GM19023 (cell line): ENCODE measurements around the gene ELFN1.

Experiments used
- ATAC-seq: cut with Tn5 transposase; IDR thresholded peaks from one replicate; pipeline ENCODE4 v1.9.1; 2021; ENCODE audit warnings: mild to moderate bottlenecking, moderate library complexity; ENCODE audit not compliant: unreplicated experiment

ELFN1 gene

GRCh38 chr7:1662767-1663166 is 7.3 kb upstream of the ELFN1 start:
- no peak for ATAC-seq

DNA sequence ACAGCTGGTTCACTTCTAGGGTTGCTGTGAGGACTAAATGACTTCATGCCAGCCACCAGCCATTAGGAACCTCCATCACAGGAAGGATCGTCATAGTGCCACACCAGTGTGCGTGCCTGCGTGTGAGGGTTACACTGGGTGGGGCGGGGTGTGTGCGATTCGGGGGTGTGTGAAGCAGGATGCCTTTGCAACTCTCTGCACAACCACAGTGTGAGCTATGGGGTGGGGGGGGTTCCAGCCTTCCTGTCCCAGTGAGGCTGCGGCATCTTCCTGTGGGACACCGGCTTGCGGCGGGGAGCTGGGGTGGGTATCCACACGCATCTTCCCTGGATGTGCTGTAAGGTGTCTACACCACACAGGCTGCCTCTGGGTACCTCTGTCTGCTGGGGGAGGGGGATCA is 6.9 kb upstream of the ELFN1 start:
- no peak for ATAC-seq

DNA sequence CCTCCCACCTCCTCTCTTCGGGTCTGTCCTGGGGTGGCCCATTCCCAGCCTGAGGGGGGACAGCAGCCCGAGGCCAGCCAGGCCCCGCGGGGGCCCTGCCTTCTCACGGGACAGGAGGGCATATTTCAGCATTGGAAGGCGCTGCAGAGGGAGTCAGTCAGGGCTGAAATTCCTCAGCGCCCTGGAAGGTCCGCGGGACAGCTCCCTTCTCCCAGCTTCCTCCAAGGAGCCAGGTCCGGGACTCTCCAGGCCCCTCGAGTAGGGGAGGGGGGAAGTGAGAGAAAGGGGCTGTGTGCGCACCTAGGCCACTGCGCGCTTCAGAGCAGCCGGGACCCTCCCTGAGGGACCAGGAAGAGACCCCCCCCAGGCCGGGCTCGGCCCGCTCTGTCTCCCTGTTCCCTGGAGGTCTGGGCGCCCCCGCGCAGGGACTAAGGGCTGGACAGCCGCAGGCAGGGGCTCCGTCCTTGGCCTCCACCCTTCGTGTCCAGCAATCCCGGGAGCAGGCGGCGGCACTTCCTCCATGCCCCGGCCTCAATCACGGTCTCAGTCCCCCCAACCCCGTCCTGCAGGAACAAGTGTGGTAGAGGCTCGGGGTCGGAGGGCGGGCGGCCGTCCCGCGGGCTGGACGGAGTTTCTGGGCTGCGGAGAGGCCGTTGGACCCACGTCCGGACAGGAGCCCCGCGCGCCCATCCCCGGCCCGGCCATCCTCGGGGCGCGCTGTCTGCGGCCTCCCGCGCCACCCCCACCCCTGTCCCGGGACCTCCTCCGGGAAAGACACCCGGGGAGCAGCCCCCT is 6.0 kb upstream of the ELFN1 start:
- no peak for ATAC-seq

DNA sequence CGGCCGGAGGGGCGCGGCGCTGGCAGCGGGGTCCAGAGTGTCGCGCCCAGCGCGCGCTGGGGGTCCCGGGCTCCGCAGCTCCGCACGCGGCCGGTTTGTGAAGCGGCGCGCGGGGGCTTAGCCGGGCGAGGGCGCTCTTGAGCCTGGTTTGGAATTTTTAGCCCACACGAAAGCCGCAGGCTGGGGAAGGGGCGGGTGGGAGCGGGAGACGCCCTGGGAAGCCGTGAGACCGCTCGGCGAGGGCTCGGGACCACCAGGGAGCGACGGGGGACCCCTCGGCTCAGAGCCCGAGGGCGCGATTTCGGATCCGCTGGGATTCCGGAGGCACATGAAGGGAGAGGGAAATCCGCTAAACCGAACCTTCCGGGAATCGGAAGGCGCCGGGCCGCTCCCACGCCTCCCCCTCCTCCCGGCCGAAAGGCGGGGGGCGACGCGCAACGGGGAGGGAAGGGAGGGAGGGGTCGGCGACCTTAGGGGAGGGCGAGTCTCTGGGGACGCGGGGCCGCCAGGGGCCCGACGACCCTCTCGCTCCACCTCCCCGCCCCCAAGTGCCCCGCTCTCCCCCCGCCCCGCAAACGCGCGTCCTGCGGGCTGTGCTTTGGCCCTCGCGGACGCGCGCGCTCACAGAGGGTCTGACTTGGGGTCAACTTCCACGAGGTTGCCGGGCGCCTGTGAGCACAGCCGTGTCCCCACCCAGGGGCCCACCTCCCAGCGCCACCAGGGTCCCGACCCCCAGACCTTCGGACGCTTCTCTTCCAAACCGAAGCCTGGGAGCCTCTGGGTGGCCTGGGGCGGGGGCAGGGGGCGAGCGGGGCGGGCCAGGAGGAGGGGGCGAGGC is 5.1 kb upstream of the ELFN1 start:
- no peak for ATAC-seq

DNA sequence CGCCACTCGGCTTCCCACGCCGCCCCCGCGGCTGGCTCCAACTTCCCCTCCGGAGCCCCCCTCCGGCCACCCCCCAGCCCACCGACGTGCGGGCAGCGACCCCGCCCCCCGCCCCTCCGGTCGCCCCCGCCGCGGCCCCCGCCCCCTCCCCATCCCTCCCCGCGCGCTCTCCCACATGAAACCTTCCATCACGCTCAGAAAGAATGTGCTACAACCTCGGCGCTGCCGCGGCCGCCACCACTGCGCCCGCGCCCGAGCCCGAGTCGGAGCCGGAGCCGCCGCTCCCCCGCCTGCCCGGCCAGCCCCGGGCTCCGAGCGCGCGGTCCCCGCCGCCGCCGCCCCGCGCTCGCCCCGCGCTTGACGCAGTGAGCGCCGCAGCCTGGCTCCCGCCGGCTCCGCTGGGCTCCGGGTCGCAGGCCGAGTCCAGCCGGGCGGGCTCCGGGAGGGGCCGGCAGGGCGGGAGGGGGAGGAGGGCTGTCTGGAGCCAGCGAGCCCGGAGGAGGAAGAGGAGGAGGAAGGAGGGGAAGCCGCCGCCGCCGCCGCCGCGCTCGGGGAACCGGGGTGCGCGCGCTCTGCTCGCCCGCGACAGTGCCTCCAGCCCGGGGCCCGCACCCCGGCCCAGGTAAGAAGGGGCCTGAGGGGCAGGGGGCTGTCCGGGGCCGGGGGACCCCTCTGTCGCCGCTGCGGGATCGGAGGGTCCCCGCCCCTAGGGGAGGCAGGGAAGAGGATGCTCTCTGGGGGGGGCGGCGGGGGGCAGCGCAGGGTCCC is 4.3 kb upstream of the ELFN1 start:
- ATAC-seq: no peak

DNA sequence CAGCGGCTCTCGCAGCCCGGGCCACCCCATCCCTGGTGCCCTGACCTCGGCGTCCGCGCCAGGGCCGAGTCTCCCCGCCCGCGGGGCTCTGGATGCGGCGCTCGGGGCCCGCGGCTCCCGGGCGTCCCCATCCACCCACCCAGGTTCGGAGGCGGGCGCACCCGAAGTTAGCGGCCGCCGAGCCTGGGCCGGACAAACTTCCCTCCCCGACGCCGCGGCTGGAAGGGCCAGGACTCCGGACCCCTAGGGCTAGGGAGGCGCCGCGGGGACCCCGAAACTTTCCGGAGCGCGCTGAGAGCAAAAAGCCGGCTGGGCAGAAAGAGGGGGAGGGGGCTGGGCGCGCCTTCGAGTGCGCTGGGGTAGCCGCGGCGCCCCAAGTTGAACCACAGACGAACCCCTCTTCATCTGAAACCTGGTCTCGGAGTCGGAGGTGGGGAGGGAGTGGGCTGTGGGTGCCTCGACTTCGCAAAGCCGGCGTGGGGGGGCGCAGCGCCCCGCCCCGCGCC is 3.7 kb upstream of the ELFN1 start:
- ATAC-seq: no peak

DNA sequence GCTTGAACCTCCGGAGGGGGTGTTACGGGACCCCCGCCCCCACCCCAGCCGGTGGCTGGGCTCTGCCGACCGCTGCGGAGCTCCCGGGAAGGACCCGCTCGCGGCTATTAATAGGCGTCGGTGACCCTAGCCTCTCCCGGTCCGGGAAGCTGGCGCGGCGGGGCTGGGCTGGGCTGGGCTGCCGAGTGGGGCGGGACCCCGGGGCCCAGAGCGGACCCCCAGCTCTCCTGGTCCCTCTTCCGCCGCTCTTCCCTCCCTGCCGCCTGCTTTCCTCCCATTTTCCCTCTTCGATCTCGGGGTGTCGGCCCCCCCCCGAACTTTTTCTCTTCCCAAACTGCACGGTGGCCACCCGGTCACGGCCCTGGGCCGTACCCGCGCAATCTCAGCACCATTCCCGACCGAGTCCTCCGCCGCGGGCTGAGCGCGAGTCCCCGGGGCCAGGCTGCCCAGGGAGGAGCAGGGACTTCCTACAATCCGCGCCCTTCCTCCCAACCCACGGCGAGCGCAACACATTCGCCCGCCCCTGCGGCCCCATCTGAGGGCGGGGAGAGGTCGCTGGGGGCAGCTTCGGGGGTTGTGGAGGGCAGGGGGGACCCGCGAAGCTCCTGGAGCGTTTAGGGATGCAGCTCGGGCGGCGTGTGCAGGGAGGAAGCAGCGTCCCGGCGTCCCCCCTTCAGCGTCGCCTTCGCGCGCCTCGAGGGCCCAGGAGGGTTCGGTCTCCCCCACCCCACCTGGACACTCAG is 3.1 kb upstream of the ELFN1 start:
- ATAC-seq: no peak

DNA sequence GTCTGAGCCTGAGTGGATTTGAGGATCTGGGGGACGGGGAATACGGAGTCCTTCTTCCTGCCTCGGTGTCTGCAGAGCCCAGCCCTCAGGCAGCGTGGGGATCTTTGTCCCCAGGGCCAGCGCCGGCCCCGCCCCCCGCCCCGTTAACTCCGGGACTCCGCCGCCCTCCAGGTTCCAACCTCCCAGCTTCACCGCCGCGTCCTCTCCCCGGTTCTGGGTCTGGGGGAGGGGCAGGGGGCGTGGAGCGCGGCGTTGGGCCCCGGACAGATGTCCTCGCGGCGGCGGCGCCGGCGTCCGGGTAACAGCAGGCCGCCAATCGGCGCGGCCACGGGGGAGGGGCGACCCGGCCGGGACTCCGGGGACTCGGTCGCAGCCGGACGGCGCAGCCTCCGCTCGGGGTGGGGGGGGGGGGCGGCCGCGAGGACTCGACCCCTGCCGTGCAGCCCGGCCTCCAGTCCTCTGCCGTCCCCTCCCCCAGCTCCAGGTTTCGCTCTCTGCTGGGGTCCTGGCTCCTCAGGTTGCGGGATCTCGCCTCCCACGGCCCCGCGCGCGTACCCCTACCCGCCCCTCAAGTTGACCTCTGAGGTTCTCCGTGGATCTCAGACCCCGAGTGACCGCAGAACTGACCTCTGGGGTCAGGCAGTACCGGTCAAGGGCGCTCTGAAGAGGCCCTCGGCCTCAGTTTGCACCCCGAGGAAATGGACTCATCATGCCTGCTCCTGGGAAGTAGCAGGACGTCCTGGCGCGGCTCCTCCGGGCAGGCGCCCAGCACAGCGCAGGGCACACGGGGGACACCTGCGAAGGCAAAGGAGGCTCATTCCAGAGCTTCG is 2.3 kb upstream of the ELFN1 start:
- ATAC-seq: no peak

DNA sequence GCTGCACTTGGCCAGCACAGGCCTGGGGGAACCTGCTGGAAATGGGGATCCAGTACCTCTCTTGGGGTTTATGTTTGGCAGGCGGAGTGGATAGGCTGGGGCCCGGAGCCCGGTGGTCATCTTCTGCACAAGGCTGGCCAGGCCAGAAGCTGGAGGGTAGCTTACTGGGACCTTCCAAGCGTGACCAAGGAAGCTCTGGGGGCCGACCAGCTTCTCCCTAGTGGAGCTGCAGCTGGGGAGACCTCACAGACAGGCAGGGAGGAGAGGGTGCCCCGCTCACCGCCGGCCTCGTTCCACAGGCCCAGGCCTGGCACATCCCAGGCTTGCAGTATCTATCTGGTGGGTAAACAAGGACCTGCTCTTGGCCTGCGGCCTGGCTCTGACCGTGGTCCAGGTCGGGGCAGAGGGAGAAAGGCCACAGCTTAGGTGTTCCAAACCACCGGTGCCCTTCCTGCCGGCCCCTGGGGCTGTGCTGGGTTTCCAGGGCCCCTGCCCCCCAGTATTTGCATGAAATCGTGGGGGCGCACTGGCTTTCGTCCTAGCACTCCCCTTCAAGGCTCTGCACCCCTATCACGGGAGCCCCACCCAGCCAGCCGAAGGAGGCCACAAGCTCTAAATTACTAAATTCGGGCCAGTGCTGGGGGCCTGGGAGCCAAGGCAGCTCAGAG is 1.5 kb upstream of the ELFN1 start:
- no peak for ATAC-seq

- no peak for ATAC-seq
Observed at GRCh38 chr7:1669064-1669951, 769 bp upstream of the ELFN1 start.

DNA sequence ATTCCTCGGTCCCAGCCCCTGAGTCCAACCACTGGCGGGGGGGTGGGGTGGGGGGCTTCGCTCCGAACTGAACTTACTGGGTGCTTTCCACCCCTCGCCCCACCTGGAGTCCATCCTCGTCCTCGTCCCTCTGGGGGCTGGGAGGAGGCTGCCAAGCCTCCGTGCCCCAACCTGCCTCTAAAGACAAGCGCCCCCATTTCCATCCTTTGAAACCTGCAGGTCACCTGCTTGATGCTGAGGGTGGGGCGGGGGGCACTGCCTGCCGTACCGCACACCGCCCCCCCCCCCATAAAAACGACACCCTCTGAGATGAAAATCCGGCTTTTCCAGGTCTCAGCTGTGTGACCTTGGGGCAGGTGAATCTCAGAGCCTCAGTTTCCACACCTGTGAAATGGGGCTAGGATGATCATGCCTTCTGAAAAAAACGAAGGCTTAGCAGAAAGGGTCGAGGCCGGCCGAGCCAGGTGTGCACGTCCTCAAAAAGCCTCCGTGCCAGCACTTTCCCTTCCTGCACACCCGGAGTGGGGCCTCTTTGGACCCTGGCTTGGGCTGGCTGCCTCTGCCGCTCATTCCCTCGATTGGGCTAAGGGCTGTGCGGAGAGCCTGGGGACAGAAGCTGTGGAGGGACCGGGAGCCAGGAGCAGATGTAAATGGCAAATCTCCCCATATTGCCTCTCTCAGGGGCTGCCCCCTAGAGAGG is 967 bp downstream of the ELFN1 start:
- no peak for ATAC-seq

- no peak for ATAC-seq
Observed at GRCh38 chr7:1671594-1672451, 1.7 kb downstream of the ELFN1 start.

DNA sequence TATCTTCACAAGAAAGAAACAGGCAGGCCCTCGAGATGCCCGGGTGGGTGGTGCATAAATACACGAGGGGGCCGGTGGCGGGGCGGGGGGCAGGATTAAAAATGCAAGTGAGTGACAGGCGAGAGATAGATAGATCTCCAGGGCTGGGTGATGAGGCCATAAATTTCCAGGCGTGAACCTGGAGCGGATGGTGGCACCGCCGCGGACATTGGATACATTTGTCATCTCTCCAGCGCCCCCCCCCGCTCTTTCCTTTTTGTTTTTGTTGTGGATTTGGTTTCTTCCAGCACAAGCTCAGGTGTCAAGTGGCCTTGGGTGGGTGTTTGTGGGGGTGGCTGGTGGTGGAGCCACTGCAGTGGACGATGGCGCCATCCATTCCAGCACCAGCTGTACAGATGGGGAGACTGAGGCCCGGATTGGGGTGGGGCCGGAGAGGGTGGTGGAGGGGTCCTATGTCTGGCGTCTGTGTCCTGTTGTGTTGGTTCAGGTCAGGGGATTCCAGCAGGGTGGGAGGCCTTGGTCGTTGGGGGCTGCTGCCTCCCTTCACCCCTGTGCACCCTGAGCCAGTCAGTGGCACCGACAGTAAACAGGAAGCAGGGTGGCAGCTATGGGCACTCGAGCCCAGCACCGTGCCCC is 2.9 kb downstream of the ELFN1 start:
- no peak for ATAC-seq

- ATAC-seq: no peak
Observed at GRCh38 chr7:1673581-1674118, 3.6 kb downstream of the ELFN1 start.

- no peak for ATAC-seq
Observed at GRCh38 chr7:1674161-1675035, 4.3 kb downstream of the ELFN1 start.
